Skeletal muscle satellite cell (primary cell): Measurements from ENCODE around the gene TSGA10.
"Not testable (repeated sequence)": the region's sequence is repeated elsewhere in the genome, so short reads cannot be mapped to it uniquely, and the experiment has no call there.

Source experiments
- H3K27me3 ChIP-seq: 2 replicates; pipeline ENCODE4 v1.7.0; 2013; ENCODE audit warnings: low read length; ENCODE audit not compliant: control insufficient read depth, insufficient read depth
- H3K36me3 ChIP-seq: 2 replicates; pipeline ENCODE4 v1.7.0; 2013; ENCODE audit warnings: mild to moderate bottlenecking, control low read depth, low read length; ENCODE audit not compliant: insufficient read depth
- H3K4me1 ChIP-seq: 2 replicates; pipeline ENCODE4 v1.7.0; 2013; ENCODE audit warnings: low read length; ENCODE audit not compliant: control insufficient read depth, insufficient read depth
- H3K4me2 ChIP-seq: 2 replicates; pipeline ENCODE4 v1.7.0; 2013; ENCODE audit warnings: mild to moderate bottlenecking, low read length
- H3K4me3 ChIP-seq: 2 replicates; pipeline ENCODE4 v1.7.0; 2013; ENCODE audit warnings: low read length
- H3K9ac ChIP-seq: 2 replicates; pipeline ENCODE4 v1.7.0; 2013; ENCODE audit warnings: mild to moderate bottlenecking, low read depth, low read length, moderate library complexity
- H3K9me3 ChIP-seq: replicated peaks from 2 replicates; pipeline ENCODE4 v1.7.0; 2013; ENCODE audit warnings: mild to moderate bottlenecking, control low read depth, low read length

Gene TSGA10

DNA sequence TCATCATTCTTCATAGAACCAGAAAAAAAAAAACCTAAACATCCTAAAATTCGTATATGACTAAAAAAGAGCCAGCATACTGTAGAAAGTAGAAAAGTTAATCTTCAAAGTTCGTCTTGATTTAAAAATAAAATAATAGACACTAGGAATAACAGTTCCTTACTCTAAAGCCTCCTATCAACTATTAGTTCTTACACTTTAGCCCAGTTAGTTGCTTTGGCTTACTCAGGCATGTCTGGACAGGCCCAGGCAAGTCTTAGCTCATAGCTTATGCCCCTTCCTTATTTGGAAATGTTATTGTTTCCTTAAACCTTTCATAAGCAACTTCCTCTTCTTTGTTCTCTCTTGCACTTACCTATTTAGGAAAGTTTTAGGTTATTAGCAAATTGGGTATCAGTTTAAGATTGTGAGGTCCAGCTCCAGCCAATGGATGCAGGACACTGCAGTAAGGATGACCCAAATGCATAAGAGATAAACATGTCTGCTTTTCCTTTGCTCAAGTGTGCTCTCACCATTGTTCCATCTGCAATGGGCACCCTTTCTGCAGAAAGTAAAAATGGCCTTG lies 113.9 kb downstream of the TSGA10 start:
- not testable (repeated sequence) for H3K4me3 ChIP-seq, H3K4me2 ChIP-seq, H3K4me1 ChIP-seq, H3K36me3 ChIP-seq, H3K9me3 ChIP-seq, H3K9ac ChIP-seq, H3K27me3 ChIP-seq

DNA sequence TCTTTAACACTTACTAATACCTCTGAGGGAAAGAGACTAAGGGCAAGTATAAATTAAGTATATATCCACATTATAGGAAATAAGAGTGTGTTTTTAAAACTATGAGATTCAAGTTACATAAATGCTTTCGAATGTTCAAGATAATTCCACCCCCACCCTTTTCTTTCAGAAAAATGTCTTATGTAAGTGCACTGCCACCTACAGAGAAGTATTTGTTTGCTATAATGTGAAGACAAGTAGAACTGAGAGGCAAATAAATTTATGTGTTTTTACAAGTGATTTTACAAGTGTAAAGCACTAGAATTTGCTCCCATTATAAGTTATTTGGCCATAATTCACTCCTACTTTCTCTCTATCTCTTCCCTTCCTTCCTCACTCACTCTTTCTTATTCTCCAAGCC lies 118.8 kb downstream of the TSGA10 start:
- no peaks in the 10 kb centered on the region for H3K9me3 ChIP-seq
- H3K9ac ChIP-seq, result no peak overlapping the region
- no peaks in the 10 kb centered on the region for H3K4me1 ChIP-seq
- no peaks in the 10 kb centered on the region for H3K36me3 ChIP-seq
- no peak overlapping the region for H3K4me3 ChIP-seq
- no peaks in the 10 kb centered on the region for H3K27me3 ChIP-seq
- no peak overlapping the region for H3K4me2 ChIP-seq

DNA sequence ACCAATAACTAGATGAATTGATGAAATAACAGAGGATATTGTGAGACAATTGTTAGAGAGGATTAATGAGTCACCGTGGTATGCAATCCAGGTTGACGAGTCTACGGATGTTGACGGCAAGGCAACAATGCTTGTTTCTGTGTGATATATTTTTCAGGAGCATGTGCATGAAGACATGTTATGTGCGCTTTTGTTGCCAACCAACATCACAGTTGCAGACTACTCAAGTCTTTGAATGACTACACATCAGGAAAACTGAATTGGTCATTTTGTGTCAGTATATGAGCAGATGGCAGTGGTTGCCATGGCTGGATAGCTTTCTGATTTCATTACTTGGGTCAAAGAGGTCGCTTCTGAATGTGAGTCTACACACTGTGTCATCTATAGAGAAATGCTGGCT lies 122.0 kb downstream of the TSGA10 start:
- no peaks in the 10 kb centered on the region for H3K36me3 ChIP-seq

DNA sequence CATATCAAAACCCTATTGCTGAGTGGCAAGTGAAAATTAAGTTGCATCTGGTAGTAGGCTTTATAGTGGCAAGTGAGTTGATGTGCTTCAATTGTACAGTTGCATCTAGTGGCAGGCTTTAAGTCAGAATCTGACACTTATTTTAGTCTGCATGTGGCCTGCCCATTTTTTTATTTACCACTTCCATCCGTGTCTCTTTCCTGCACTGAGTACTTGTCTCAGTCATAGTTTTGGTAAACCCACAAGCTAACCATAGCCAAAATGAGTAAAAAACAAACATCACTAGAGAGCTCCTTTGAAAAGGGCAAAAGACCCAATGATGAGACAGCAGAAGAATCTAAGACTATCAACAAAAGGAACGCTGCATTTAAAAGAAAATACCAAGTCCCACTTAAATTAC lies 122.7 kb downstream of the TSGA10 start:
- Histone ChIP-seq H3K27me3 (no peaks in the 10 kb centered on the region), H3K4me1 (no peaks in the 10 kb centered on the region), H3K9me3 (no peaks in the 10 kb centered on the region), H3K4me2 (no peak overlapping the region), H3K9ac (no peak overlapping the region), H3K36me3 (no peaks in the 10 kb centered on the region), H3K4me3 (no peak overlapping the region)

More for the DNA sequence above, 122.0 kb downstream of the TSGA10 start:
- no peak overlapping the region for H3K4me2 ChIP-seq
- no peaks in the 10 kb centered on the region for H3K27me3 ChIP-seq
- H3K4me3 ChIP-seq, result no peak overlapping the region
- no peaks in the 10 kb centered on the region for H3K9me3 ChIP-seq
- no peaks in the 10 kb centered on the region for H3K4me1 ChIP-seq
- H3K9ac ChIP-seq, result no peak overlapping the region

DNA sequence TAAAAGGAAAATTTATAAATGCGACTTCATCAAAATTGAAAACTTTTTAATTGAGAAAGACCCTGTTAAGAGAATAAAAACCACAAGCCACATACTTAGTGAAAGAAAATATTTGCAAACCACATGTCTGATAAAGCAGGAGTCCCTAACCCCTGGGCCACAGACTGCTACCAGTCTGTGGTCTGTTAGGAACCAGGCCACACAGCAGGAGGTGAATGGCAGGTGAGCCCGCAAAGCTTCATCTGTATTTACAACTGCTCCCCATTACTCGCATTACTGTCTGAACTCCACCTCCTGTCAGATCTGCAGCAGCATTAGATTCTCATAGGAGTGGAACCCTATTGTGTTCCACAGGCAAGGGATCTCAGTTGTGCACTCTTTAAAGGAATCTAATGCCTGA lies 123.3 kb downstream of the TSGA10 start:
- Histone ChIP-seq H3K4me1 (no peaks in the 10 kb centered on the region), H3K9me3 (no peaks in the 10 kb centered on the region), H3K4me2 (no peak overlapping the region), H3K36me3 (no peaks in the 10 kb centered on the region), H3K4me3 (no peak overlapping the region), H3K9ac (no peak overlapping the region), H3K27me3 (no peaks in the 10 kb centered on the region)

DNA sequence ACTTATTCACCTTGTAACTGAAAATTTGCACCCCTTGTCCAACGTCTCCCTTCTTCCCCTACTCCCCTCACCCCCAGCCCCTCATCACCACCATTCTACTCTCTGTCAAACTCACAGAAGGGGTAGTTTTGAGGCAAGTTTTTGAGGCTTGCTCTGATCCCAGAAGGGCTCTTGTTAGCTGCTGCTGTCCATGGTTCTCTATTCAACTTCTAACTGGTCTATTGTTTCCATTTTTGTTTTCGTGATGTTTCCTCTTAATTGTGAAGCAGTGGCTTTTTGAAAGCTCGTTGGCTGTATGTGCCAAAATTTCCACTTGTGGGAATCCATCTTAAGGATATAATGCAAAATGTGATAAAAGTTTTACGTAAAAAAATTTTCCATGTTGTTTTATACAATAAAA lies 126.2 kb downstream of the TSGA10 start:
- H3K9me3 ChIP-seq, result no peaks in the 10 kb centered on the region
- no peaks in the 10 kb centered on the region for H3K36me3 ChIP-seq
- no peaks in the 10 kb centered on the region for H3K4me1 ChIP-seq
- H3K4me2 ChIP-seq, result no peak overlapping the region
- H3K4me3 ChIP-seq, result no peak overlapping the region
- no peaks in the 10 kb centered on the region for H3K27me3 ChIP-seq
- H3K9ac ChIP-seq, result no peak overlapping the region

- Histone ChIP-seq H3K4me2 (no peak overlapping the region), H3K9ac (no peak overlapping the region), H3K36me3 (no peaks in the 10 kb centered on the region), H3K4me3 (no peak overlapping the region), H3K9me3 (no peaks in the 10 kb centered on the region), H3K27me3 (no peaks in the 10 kb centered on the region), H3K4me1 (no peaks in the 10 kb centered on the region)
Observed at GRCh38 chr2:99027856-99028255, 126.9 kb downstream of the TSGA10 start.

DNA sequence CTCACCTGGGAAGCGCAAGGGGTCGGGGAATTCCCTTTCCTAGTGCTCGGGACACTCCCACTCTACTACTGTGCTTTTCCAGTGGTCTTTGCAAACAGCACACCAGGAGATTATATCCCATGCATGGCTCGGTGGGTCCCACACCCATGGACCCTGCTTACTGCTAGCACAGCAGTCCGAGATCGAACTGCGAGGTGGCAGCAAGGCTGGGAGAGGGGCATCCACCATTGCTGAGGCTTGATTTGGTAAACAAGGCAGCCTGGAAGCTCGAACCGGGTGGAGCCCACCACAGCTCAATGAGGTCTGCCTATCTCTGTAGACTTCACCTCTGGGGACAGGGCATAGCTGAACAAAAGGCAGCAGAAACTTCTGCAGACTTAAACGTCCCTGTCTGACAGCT lies 154.0 kb downstream of the TSGA10 start:
- no peaks in the 10 kb centered on the region for H3K27me3 ChIP-seq
- H3K9ac ChIP-seq, result no peak overlapping the region
- no peaks in the 10 kb centered on the region for H3K4me1 ChIP-seq
- H3K36me3 ChIP-seq, result no peaks in the 10 kb centered on the region
- no peak overlapping the region for H3K4me3 ChIP-seq
- no peak overlapping the region for H3K4me2 ChIP-seq
- H3K9me3 ChIP-seq, result no peaks in the 10 kb centered on the region

- H3K27me3 ChIP-seq, H3K36me3 ChIP-seq, H3K9ac ChIP-seq, H3K9me3 ChIP-seq, H3K4me1 ChIP-seq, H3K4me3 ChIP-seq, H3K4me2 ChIP-seq: not testable (repeated sequence)
Observed at GRCh38 chr2:98988695-98989094, 166.0 kb downstream of the TSGA10 start.

DNA sequence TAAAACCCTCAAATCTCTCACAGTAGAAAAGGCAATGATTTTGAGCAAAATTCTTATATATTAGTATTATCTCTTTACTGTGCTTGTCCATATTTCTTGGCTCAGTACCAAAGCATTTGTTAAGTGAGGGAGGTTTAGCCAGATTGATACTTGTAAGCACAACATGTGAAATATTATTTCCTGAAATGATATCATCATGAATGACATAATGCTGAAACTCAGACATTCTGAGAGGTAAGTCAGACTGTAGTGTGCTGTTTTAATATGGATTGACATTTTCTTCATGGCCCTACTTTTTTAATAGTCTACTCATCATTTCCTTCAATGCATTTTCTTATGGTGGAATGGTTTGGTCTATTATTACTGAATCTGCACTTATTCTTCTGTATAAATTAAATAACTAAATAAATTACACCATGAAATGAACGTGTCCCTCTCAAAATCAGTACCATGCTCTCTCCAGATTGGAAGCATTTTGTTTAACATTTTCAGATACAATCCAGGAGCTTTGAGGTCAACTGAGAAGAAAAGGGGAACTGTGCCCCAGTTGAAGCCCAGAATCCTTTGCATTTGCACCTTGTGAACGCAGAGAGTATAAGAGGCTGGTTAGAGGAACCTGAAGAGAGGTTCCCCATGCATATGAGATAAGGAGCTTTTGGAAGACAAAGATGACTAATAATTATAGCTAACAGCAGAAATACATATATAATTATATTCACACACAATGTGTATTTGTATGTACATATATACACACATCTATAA lies 168.7 kb downstream of the TSGA10 start:
- H3K4me2 ChIP-seq, result no peak overlapping the region
- no peaks in the 10 kb centered on the region for H3K27me3 ChIP-seq
- no peak overlapping the region for H3K4me3 ChIP-seq
- H3K9ac ChIP-seq, result no peak overlapping the region
- no peaks in the 10 kb centered on the region for H3K4me1 ChIP-seq
- H3K9me3 ChIP-seq, result no peaks in the 10 kb centered on the region
- no peaks in the 10 kb centered on the region for H3K36me3 ChIP-seq

DNA sequence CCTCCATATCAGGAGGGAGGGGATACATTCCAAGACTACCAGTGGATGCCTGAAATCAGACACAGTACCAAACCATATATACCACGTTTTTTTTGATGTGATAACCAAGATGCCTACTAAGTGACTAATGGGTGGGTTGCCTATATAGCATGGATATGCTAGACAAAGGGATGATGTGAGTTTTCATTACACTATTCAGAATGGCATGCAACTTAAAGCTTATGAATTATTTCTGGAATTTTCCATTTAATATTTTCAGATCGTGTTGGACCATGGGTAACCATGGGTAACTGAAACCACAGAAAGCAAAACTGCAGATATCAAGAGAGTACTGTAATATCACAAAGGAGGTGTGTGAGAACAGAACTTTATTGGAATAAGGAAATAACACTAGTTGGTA lies 179.1 kb downstream of the TSGA10 start:
- Histone ChIP-seq H3K4me1 (no peaks in the 10 kb centered on the region), H3K36me3 (no peaks in the 10 kb centered on the region), H3K9me3 (peaks cover 5% of the 10 kb centered on the region), H3K4me3 (no peak overlapping the region), H3K27me3 (no peaks in the 10 kb centered on the region), H3K9ac (no peak overlapping the region), H3K4me2 (no peak overlapping the region)

DNA sequence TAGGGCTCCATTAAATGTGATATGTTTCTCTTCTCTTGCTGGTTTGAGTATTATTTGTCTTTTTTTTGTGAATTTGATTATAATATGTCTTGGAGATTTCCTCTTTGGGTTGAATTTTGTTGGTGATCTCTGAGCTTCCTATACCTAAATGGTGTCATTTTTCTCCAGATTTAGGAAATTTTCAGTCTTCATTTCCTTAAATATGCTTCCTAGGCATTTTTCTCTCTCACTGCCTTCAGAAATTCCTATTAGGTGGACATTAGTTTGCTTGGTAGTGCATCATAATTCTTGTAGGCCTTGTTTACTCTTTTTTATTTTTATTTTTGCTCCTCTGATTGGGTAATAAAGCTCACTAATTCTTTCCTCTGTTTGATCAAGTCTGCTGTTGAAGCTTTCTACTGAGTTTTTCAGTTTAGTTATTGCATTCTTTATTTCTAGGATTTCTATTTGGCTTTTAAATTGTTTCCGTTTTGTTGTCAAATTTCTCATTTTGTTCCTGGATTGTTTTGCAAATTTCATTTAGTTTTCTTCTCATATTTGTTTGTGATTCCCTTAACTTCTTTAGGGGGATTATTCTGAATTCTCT lies 182.1 kb downstream of the TSGA10 start:
- no peaks in the 10 kb centered on the region for H3K27me3 ChIP-seq
- H3K4me1 ChIP-seq, result no peaks in the 10 kb centered on the region
- H3K36me3 ChIP-seq, result no peaks in the 10 kb centered on the region
- H3K9me3 ChIP-seq, result peaks cover 5% of the 10 kb centered on the region
- H3K4me3 ChIP-seq, result no peak overlapping the region
- no peak overlapping the region for H3K4me2 ChIP-seq
- H3K9ac ChIP-seq, result no peak overlapping the region
